HG02981 (cell line): ENCODE measurements around the gene UGT1A3.
"Not testable (repeated sequence)": the region's sequence is repeated elsewhere in the genome, so short reads cannot be mapped to it uniquely, and the experiment has no call there.

ENCODE experiments used
- ATAC-seq: cut with Tn5 transposase; IDR thresholded peaks from one replicate; pipeline ENCODE4 v1.9.1; 2021; ENCODE audit warnings: mild to moderate bottlenecking, moderate library complexity; ENCODE audit not compliant: unreplicated experiment

The UGT1A3 gene

GRCh38 chr2:233707940-233708644 is 20.8 kb upstream of the UGT1A3 start:
- ATAC-seq, result no peak

- ATAC-seq, result no peak
Observed at GRCh38 chr2:233708942-233709341, 19.9 kb upstream of the UGT1A3 start.

GRCh38 chr2:233711312-233712008 is 17.4 kb upstream of the UGT1A3 start:
- ATAC-seq, result no peak

- ATAC-seq, result no peak
Observed at GRCh38 chr2:233712611-233713261, 16.1 kb upstream of the UGT1A3 start, which contains the start of gene UGT1A5. Gene UGT1A5, plus strand, starts transcription at chr2:233712907. Its CDS starts 85 bp downstream, at chr2:233712992.

GRCh38 chr2:233713262-233713615 is 15.6 kb upstream of the UGT1A3 start:
- no peak for ATAC-seq

GRCh38 chr2:233714121-233714520 is 14.7 kb upstream of the UGT1A3 start:
- no peak for ATAC-seq

- ATAC-seq, result no peak
Observed at GRCh38 chr2:233718552-233718951, 10.3 kb upstream of the UGT1A3 start, which contains the start of gene UGT1A4. Gene UGT1A4, plus strand, starts transcription at chr2:233718736. Its CDS starts 85 bp downstream, at chr2:233718821.

- not testable (repeated sequence) for ATAC-seq
Observed at GRCh38 chr2:233736868-233737653, 8.2 kb downstream of the UGT1A3 start.

GRCh38 chr2:233740870-233741269 is 12.0 kb downstream of the UGT1A3 start:
- ATAC-seq, result no peak

- no peak for ATAC-seq
Observed at GRCh38 chr2:233743464-233744259, 14.8 kb downstream of the UGT1A3 start.

GRCh38 chr2:233745073-233745755 is 16.4 kb downstream of the UGT1A3 start:
- ATAC-seq, result no peak

- not testable (repeated sequence) for ATAC-seq
Observed at GRCh38 chr2:233745838-233746237, 17.0 kb downstream of the UGT1A3 start.

GRCh38 chr2:233746475-233747282 is 17.8 kb downstream of the UGT1A3 start:
- no peak for ATAC-seq

GRCh38 chr2:233747283-233747544 is 18.4 kb downstream of the UGT1A3 start:
- ATAC-seq, result no peak

- ATAC-seq, result not testable (repeated sequence)
Observed at GRCh38 chr2:233750689-233751088, 21.8 kb downstream of the UGT1A3 start.

GRCh38 chr2:233751212-233752009 is 22.6 kb downstream of the UGT1A3 start:
- not testable (repeated sequence) for ATAC-seq

- ATAC-seq, result no peak
Observed at GRCh38 chr2:233754872-233755611, 26.2 kb downstream of the UGT1A3 start.
